Peyer's patch (tissue), 4 donors: Measurements from ENCODE around the gene HOXC5.

Source experiments
- POLR2A ChIP-seq, 2 donors: fragments of 450-650 bp; IDR thresholded peaks; one replicate each; pipeline ENCODE4 v1.5.1; 2017; ENCODE audit warnings: antibody characterized with exemption in 2 of 2, mild to moderate bottlenecking in 2 of 2, moderate library complexity in 2 of 2
- TF ChIP-seq, protein P1 (sequence below), 6 experiments: fragments of 450-650 bp in 4 of 6; fragments of 200-600 bp in 2 of 6; sonication (generic) in 1 of 6; IDR thresholded peaks; one replicate each; pipeline ENCODE4 v1.5.1; 2017 to 2019; ENCODE audit warnings: antibody characterized with exemption in 6 of 6, mild to moderate bottlenecking in 3 of 6, moderate library complexity in 1 of 6

DNA sequence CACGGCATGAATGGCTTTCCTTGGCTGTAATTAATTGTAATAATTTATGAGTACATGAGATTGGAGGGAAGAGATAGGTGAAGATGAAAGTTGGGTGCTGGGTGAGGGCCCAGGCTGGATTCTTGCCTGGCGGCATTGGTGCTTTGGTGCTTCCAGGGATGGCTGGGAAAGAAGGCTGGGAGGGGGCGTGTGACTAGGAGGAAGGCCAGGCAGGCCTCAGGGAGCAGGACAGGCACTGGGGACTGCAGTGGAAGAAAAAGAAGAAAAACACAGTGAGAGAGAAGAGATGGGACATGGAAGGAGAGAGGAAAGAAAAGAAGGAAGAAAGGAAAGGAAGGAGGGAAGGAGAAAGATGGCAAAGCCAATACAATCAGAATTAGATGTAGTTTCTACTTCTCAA, 29.2 kb upstream of the HOXC5 start:
- TF ChIP-seq, protein P1, sequence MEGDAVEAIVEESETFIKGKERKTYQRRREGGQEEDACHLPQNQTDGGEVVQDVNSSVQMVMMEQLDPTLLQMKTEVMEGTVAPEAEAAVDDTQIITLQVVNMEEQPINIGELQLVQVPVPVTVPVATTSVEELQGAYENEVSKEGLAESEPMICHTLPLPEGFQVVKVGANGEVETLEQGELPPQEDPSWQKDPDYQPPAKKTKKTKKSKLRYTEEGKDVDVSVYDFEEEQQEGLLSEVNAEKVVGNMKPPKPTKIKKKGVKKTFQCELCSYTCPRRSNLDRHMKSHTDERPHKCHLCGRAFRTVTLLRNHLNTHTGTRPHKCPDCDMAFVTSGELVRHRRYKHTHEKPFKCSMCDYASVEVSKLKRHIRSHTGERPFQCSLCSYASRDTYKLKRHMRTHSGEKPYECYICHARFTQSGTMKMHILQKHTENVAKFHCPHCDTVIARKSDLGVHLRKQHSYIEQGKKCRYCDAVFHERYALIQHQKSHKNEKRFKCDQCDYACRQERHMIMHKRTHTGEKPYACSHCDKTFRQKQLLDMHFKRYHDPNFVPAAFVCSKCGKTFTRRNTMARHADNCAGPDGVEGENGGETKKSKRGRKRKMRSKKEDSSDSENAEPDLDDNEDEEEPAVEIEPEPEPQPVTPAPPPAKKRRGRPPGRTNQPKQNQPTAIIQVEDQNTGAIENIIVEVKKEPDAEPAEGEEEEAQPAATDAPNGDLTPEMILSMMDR (IDR thresholded peaks at IDR 0.05): no peak
- no peak for TF ChIP-seq POLR2A (IDR thresholded peaks at IDR 0.05)
